Parathyroid adenoma (tissue), 2 donors: ENCODE results near the gene SERPINB6.
"Not testable (repeated sequence)": the region's sequence is repeated elsewhere in the genome, so short reads cannot be mapped to it uniquely, and the experiment has no call there.

Experiments used
- H2AFZ ChIP-seq: fragments of 300-600 bp; sonication (generic); one replicate; pipeline ENCODE4 v1.7.0; 2017; ENCODE audit warnings: antibody characterized with exemption, mild to moderate bottlenecking
- H3K27ac ChIP-seq: fragments of 300-600 bp; sonication (generic); one replicate; pipeline ENCODE4 v1.7.0; 2017
- H3K27me3 ChIP-seq: fragments of 300-600 bp; sonication (generic); one replicate; pipeline ENCODE4 v1.7.0; 2017; ENCODE audit warnings: low read length; ENCODE audit not compliant: control insufficient read depth, insufficient read depth
- H3K36me3 ChIP-seq: fragments of 300-600 bp; sonication (generic); one replicate; pipeline ENCODE4 v1.7.0; 2017; ENCODE audit warnings: low read length; ENCODE audit not compliant: control insufficient read depth, insufficient read depth
- H3K4me1 ChIP-seq: fragments of 300-600 bp; sonication (generic); one replicate; pipeline ENCODE4 v1.7.0; 2017; ENCODE audit warnings: control low read depth
- H3K4me2 ChIP-seq: fragments of 300-600 bp; sonication (generic); one replicate; pipeline ENCODE4 v1.7.0; 2017; ENCODE audit warnings: low read length
- H3K4me3 ChIP-seq: fragments of 300-600 bp; sonication (generic); one replicate; pipeline ENCODE4 v1.7.0; 2017; ENCODE audit warnings: low read depth, low read length
- H3K79me2 ChIP-seq: fragments of 300-600 bp; sonication (generic); one replicate; pipeline ENCODE4 v1.7.0; 2017; ENCODE audit warnings: control low read depth
- H3K9ac ChIP-seq: fragments of 300-600 bp; sonication (generic); one replicate; pipeline ENCODE4 v1.7.0; 2017; ENCODE audit warnings: mild to moderate bottlenecking
- H3K9me3 ChIP-seq: fragments of 300-600 bp; sonication (generic); one replicate; pipeline ENCODE4 v1.7.0; 2017; ENCODE audit warnings: low read length; ENCODE audit not compliant: control insufficient read depth
- TF ChIP-seq, protein P1 (sequence below): fragments of 300-600 bp; sonication (generic); IDR thresholded peaks from one replicate; pipeline ENCODE4 v1.7.0; 2017; ENCODE audit warnings: antibody characterized with exemption, mild to moderate bottlenecking
- donor health status: primary hyperparathyroidism.

SERPINB6 gene

DNA sequence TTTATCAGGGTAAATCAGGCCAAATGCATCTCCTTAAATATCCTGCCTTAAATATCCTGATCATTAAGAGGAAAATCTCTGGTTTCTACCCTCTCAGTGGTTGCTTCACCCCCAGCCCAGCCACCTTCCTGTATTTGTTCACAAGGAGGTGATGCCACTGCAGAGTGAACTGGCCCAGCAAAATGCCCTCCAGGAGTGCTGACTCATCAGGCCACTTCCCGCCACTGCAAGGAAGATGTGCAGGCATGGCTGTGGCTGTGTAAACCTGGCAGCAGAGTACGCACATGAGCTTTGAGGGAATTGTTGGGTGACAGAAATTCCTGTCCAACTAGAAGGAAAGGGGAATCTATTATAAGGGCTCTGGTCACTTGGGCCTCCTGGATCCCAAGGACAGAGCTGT, 42.1 kb upstream of the SERPINB6 start:
- H3K36me3 ChIP-seq = no peaks in the 10 kb centered on the region
- H2AFZ ChIP-seq = no peak overlapping the region
- H3K27ac ChIP-seq = no peak overlapping the region

DNA sequence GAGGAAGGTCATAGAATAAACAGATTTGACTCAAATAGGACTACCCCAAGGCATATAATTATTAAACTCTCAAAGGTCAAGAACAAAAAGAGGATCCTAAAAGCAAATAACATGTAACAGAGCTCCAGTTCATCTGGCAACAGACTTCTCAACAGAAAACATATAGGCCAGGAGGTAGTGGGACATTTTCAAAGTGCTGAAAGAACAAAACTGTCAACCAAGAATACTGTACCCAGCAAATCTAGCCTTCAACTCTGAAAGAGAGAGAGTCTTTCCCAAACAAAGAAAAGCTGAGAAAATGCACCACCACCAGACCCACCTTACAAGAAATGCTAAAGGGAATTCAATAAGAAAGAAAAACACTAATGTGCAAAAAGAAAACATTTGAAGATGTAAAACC, 40.2 kb upstream of the SERPINB6 start:
- Histone ChIP-seq H2AFZ (no peak overlapping the region), H3K27me3 (no peaks in the 10 kb centered on the region), H3K36me3 (no peaks in the 10 kb centered on the region), H3K27ac (no peak overlapping the region), H3K9ac (no peak overlapping the region), H3K4me1 (no peaks in the 10 kb centered on the region), H3K4me2 (no peak overlapping the region), H3K79me2 (no peaks in the 10 kb centered on the region), H3K4me3 (no peak overlapping the region), H3K9me3 (no peaks in the 10 kb centered on the region)
- TF ChIP-seq, protein P1, sequence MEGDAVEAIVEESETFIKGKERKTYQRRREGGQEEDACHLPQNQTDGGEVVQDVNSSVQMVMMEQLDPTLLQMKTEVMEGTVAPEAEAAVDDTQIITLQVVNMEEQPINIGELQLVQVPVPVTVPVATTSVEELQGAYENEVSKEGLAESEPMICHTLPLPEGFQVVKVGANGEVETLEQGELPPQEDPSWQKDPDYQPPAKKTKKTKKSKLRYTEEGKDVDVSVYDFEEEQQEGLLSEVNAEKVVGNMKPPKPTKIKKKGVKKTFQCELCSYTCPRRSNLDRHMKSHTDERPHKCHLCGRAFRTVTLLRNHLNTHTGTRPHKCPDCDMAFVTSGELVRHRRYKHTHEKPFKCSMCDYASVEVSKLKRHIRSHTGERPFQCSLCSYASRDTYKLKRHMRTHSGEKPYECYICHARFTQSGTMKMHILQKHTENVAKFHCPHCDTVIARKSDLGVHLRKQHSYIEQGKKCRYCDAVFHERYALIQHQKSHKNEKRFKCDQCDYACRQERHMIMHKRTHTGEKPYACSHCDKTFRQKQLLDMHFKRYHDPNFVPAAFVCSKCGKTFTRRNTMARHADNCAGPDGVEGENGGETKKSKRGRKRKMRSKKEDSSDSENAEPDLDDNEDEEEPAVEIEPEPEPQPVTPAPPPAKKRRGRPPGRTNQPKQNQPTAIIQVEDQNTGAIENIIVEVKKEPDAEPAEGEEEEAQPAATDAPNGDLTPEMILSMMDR = no peak

More for the DNA sequence above, 42.1 kb upstream of the SERPINB6 start:
- H3K9ac ChIP-seq = no peak overlapping the region
- no peaks in the 10 kb centered on the region for H3K27me3 ChIP-seq
- no peak overlapping the region for H3K4me3 ChIP-seq
- no peak overlapping the region for H3K4me2 ChIP-seq
- H3K9me3 ChIP-seq = no peaks in the 10 kb centered on the region
- TF ChIP-seq, protein P1 = no peak
- H3K79me2 ChIP-seq = no peaks in the 10 kb centered on the region
- H3K4me1 ChIP-seq = no peaks in the 10 kb centered on the region

DNA sequence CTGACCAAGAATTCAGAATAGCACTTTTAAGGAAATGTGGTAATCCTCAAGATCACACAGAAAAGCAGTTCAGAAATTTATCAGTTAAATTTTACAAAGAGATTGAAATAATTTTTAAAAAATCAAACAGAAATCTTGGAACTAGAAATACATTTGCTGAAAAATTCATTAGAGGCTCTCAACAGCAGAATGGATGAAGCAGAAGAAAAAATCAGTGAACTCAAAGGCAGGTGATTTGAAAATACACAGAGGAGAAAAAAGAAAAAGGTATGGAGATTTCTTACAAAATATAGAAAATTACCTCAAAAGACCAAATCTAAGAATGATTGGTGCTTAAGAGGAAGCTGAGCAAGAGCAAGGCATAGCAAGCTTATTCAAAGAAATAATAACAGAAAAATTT, 39.8 kb upstream of the SERPINB6 start:
- H3K4me3 ChIP-seq = no peak overlapping the region
- H2AFZ ChIP-seq = no peak overlapping the region
- no peaks in the 10 kb centered on the region for H3K79me2 ChIP-seq
- H3K4me2 ChIP-seq = no peak overlapping the region
- no peaks in the 10 kb centered on the region for H3K9me3 ChIP-seq
- no peak overlapping the region for H3K9ac ChIP-seq
- H3K27me3 ChIP-seq = no peaks in the 10 kb centered on the region
- TF ChIP-seq, protein P1 = no peak
- no peaks in the 10 kb centered on the region for H3K4me1 ChIP-seq
- H3K36me3 ChIP-seq = no peaks in the 10 kb centered on the region
- no peak overlapping the region for H3K27ac ChIP-seq

DNA sequence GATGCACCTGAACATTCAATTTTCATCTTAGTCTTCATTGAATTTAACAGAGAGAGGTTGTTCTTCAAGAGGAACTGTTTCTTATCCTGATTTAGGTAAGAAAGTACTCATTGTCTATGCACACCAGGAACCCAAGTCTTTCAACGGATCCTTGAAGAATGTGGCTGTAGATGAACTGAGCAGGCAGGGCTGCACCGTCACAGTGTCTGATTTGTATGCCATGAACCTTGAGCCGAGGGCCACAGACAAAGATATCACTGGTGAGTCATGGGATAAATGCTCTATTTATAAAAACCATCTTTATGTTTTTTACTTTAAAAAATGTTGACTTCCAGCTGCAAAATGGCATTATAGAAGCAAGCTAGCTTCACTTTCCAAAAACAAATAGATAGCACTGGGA, 38.6 kb upstream of the SERPINB6 start:
- no peak overlapping the region for H3K4me3 ChIP-seq
- no peak overlapping the region for H3K4me2 ChIP-seq
- H3K36me3 ChIP-seq = no peaks in the 10 kb centered on the region

DNA sequence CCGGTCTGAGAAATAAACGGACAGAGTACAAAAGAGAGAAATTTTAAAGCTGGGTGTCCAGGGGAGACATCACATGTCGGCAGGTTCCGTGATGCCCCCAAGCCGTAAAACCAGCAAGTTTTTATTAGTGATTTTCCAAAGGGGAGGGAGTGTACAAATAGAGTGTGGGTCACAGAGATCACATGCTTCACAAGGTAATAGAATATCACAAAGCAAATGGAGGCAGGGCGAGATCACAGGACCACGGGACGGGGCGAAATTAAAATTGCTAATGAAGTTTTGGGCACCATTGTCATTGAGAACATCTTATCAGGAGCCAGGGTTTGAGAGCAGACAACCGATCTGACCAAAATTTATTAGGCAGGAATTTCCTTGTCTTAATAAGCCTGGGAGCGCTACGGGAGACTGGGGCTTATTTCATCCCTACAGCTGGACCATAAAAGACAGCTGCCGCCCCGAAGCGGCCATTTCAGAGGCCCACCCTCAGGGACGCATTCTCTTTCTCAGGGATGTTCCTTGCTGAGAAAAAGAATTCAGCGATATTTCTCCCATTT, 37.4 kb upstream of the SERPINB6 start:
- H3K9ac ChIP-seq, H3K36me3 ChIP-seq, H3K27ac ChIP-seq, H3K27me3 ChIP-seq, H3K4me2 ChIP-seq, H3K4me3 ChIP-seq, H3K79me2 ChIP-seq, H2AFZ ChIP-seq, H3K4me1 ChIP-seq, H3K9me3 ChIP-seq: not testable (repeated sequence)

More for the DNA sequence above, 38.6 kb upstream of the SERPINB6 start:
- H3K9ac ChIP-seq = no peak overlapping the region
- TF ChIP-seq, protein P1 = no peak
- no peaks in the 10 kb centered on the region for H3K27me3 ChIP-seq
- H3K79me2 ChIP-seq = no peaks in the 10 kb centered on the region
- no peak overlapping the region for H2AFZ ChIP-seq
- H3K4me1 ChIP-seq = no peaks in the 10 kb centered on the region
- H3K27ac ChIP-seq = no peak overlapping the region
- H3K9me3 ChIP-seq = no peaks in the 10 kb centered on the region
